ENCODE data around the gene ZNF423.
A peak's percentile ranks its signal among the peaks of the same experiment; 100 is the strongest.

The ZNF423 gene

GRCh38 chr16:49760815-49761214, 95.1 kb downstream of the ZNF423 start:
- TF ChIP-seq GATA3 (IDR thresholded peaks at IDR 0.05; ENCODE audit: low read depth, low read length) (no peak), GATA2 (IDR thresholded peaks at IDR 0.05; ENCODE audit: low read depth, low read length) (no peak)

- TF ChIP-seq GATA3 (IDR thresholded peaks at IDR 0.05; ENCODE audit: low read depth, low read length) (no peak), GATA2 (IDR thresholded peaks at IDR 0.05; ENCODE audit: low read depth, low read length) (no peak)
Observed at GRCh38 chr16:49757559-49758069, 98.3 kb downstream of the ZNF423 start.

- TF ChIP-seq GATA3 (IDR thresholded peaks at IDR 0.05; ENCODE audit: low read depth, low read length) (no peak), GATA2 (IDR thresholded peaks at IDR 0.05; ENCODE audit: low read depth, low read length) (no peak)
Observed at GRCh38 chr16:49756775-49757558, 98.9 kb downstream of the ZNF423 start.

- TF ChIP-seq GATA2 (IDR thresholded peaks at IDR 0.05; ENCODE audit: low read depth, low read length), result no peak
- TF ChIP-seq GATA3 (IDR thresholded peaks at IDR 0.05; ENCODE audit: low read depth, low read length), result no peak
Observed at GRCh38 chr16:49755716-49756505, 100.0 kb downstream of the ZNF423 start.

GRCh38 chr16:49755313-49755620, 100.6 kb downstream of the ZNF423 start:
- TF ChIP-seq GATA3 (IDR thresholded peaks at IDR 0.05; ENCODE audit: low read depth, low read length) (no peak), GATA2 (IDR thresholded peaks at IDR 0.05; ENCODE audit: low read depth, low read length) (peak; percentile 76)

GRCh38 chr16:49754495-49755312, 101.2 kb downstream of the ZNF423 start:
- TF ChIP-seq GATA2 (IDR thresholded peaks at IDR 0.05; ENCODE audit: low read depth, low read length), result no peak
- no peak for TF ChIP-seq GATA3 (IDR thresholded peaks at IDR 0.05; ENCODE audit: low read depth, low read length)

GRCh38 chr16:49750341-49751000, 105.4 kb downstream of the ZNF423 start:
- TF ChIP-seq GATA3 (IDR thresholded peaks at IDR 0.05; ENCODE audit: low read depth, low read length), result no peak
- TF ChIP-seq GATA2 (IDR thresholded peaks at IDR 0.05; ENCODE audit: low read depth, low read length), result no peak

- TF ChIP-seq GATA3 (IDR thresholded peaks at IDR 0.05; ENCODE audit: low read depth, low read length), result no peak
- no peak for TF ChIP-seq GATA2 (IDR thresholded peaks at IDR 0.05; ENCODE audit: low read depth, low read length)
Observed at GRCh38 chr16:49749816-49750215, 106.1 kb downstream of the ZNF423 start.

GRCh38 chr16:49748322-49748721, 107.6 kb downstream of the ZNF423 start:
- no peak for TF ChIP-seq GATA2 (IDR thresholded peaks at IDR 0.05; ENCODE audit: low read depth, low read length)
- no peak for TF ChIP-seq GATA3 (IDR thresholded peaks at IDR 0.05; ENCODE audit: low read depth, low read length)

GRCh38 chr16:49747654-49748053, 108.3 kb downstream of the ZNF423 start:
- TF ChIP-seq GATA2 (IDR thresholded peaks at IDR 0.05; ENCODE audit: low read depth, low read length), result no peak
- no peak for TF ChIP-seq GATA3 (IDR thresholded peaks at IDR 0.05; ENCODE audit: low read depth, low read length)

GRCh38 chr16:49746545-49746944, 109.4 kb downstream of the ZNF423 start:
- TF ChIP-seq GATA3 (IDR thresholded peaks at IDR 0.05; ENCODE audit: low read depth, low read length), result no peak
- no peak for TF ChIP-seq GATA2 (IDR thresholded peaks at IDR 0.05; ENCODE audit: low read depth, low read length)

- TF ChIP-seq GATA3 (IDR thresholded peaks at IDR 0.05; ENCODE audit: low read depth, low read length) (no peak), GATA2 (IDR thresholded peaks at IDR 0.05; ENCODE audit: low read depth, low read length) (no peak)
Observed at GRCh38 chr16:49745311-49745747, 110.6 kb downstream of the ZNF423 start.

Data from SH-SY5Y (cell line).